HG03097 (cell line): ENCODE results near the gene TMEM144.
A peak's percentile ranks its signal among the peaks of the same experiment; 100 is the strongest.

ENCODE experiments used
- ATAC-seq: cut with Tn5 transposase; IDR thresholded peaks from one replicate; pipeline ENCODE4 v1.9.1; 2021; ENCODE audit not compliant: unreplicated experiment, low FRiP score

The TMEM144 gene

DNA sequence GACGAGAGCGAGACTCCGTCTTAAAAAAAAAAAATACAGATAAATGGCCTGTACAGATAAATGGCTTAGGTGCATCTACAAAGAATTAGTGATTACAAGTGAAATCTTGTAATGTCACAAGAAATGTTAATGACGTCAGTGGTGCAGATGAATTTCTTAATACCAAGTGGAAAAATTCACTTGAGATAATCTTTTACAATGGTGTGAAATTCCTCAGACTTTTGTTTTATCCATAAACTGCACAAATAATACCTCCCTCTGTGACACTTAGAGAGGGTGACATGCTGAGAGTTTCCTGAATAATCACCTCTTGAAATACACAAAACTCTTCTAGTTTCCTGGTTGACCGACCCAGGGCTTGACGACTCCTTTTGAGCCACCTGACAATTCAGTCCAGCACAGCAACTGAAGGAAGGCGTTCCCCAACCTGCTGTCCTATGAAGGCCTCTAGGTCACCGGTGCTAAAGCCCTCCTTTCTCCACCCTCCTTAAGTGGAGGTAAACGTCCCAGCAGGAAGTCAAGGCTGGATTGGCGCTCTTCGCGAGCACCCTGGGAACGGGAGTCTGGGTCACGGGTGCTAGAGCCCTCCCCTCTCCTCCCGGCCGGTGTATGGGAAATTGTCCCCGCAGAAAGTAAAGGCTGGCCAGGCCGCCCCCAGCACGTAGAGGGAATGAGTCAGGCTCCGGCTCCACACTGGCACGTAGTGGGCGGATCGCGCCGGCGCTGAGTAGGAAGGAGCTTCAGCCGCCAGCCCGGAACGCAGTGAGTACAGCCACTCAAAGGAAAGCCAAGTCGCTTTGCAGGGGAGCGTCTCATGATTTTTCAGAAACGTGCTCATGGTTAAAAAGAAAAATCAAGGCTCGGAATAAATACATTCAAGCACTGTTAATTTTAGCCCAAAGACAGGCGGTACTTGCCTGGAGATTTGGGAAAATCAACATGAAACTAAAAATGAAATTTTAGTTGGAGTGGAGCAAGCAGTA is at the start of gene TMEM144:
Gene TMEM144 (plus strand): TSS at position 662 of the 983 bp plus-strand sequence. CDS start 2,182 bp downstream, outside the sequence.
- peak; percentile 89 for ATAC-seq

DNA sequence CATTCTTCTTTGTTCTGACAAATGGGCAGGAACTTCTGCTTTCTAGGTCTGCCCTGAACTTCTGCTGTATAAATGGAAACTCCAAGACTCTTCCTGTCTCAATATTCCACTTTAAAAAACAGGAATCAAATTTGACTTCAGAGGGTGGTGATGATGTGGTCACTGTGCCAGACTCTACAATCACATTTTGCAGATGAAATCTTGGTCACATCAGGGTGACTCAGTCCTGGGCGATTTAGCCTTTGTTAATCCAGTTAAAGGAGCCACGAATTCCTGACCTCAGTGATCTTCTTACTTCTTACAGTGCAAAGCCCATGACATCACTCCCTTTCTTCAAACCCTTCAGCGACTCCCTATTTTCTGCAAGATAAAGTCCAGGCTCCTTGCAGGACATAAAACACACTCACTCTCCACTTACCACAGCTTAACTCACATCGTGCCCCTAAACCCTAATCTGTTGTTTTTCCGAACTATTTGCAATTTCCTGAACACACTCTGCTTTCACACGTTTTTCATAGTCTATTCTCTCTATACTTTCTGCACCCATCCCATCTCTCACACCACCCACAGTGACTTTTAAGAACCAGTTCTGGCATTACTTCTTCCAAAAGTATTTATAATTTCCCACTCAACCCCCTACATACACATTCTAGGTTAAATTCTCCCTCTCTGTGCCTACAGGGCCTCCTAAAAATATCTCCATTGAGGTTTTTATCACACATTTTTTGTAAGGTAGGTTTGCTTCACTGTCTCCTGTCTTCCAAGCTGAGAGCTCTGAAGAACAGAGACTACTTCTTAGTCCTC is 48.5 kb upstream of the TMEM144 start:
- no peak for ATAC-seq

DNA sequence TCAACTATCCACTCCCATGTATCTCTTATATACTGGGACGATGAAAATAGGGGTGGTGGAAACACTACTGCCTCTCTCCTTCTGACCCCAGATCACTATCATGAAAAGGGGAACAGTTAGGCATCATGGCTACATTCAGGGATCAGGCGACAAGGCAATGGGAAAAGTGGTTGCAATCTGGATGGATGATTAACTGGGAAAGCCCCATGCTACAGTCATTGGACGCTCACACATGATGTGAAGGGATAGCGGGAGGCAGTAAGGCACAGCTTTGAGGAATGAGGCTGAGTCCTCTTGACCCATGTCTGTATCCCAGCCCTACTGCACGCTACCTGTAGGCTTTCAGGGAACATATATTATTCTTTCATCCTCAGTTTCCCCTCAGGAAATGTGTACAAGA is 47.7 kb upstream of the TMEM144 start:
- no peak for ATAC-seq

DNA sequence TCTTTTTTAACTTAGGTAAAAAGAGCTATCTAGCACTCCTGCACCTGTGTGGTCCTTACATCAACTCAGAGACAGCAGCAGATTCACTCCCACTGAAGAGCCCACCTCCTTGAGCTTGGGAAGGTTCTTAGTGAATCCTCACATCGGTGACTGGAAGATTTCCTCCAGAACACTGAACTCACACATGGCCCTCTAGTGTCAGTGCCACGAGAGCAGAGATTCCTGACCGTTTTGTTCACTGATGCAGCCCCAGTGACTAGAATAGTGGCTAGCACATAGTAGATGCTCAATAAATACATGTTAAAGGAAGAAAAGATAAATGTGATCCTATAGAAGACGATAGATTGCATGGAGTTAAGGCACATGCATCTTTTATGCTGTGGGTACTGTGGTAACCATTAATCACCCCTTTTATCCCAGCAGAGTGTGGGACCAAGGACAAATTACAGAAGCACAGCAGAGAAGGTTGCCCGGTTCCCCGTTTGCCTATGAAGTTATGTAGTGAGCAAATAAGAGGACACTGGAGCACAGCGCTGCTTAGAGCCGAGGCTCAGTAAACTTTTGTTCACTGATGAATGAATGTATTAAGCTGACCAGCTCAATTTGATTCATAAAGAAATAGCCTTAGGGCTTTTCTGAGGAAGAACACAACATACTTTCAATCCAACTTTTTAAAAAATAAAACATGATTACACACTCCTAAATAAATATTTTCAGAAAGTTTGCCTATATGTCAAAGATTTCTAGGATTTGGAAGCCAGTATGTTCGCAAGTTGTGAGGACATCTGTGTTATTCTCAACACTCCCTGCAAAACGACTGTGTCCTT is 46.1 kb upstream of the TMEM144 start:
- ATAC-seq = no peak

DNA sequence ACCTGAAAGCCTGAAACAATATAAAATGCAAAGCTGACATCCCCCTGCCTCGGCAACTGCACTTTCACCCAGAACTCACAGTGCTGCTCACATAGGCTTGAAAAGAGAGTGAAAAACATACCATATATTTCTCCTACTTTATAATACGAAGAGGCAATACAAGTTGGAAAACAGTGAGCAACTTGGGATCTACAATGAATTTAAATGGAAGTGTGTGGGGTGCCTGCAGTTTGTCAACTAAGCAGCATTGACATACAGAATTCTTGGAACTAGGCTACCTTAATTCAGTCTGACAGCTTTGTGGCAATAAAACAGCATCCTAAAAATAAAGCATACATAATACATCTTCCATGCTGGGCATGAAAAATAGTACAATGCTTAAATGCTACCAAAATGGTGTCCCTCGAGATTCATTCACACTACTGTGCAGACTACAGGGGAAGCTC is 45.5 kb upstream of the TMEM144 start:
- no peak for ATAC-seq

DNA sequence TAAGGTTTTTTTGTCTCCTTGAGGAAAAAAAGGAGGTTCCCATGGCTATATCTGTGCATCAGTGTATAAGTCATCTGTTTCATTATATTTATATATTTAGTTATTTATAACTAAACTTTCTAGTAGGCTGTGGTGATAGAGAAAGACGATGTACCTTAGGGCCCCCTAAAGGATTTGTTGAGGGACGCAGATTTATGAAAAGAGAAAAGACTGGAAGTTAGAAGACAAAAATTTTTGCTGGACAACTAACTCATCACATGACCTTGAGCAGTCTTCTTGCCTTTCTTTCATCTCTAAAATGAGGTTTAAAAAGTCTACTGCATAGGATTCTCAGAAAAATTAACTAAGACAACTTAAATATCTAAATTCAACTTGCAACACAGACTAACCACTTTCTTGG is 43.6 kb upstream of the TMEM144 start:
- ATAC-seq = no peak

DNA sequence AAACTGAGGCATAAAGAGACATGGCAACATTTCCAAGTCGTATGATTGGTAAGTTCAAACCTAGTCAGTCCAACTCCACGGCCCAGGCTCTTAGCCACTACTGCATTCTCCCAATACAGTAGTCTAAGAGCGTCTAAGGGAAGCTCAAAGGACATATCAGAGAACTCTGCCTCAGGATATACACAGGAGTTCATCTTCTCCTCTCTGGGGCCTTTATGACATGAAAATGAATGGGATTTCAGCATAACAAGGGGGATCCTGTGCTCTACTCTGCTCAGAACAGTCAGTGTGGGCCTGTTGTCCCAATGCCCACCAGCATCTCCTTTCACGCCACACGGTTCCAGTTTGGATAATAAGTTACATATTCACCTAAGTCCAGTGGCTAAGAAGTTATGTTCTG is 41.7 kb upstream of the TMEM144 start:
- ATAC-seq = no peak

DNA sequence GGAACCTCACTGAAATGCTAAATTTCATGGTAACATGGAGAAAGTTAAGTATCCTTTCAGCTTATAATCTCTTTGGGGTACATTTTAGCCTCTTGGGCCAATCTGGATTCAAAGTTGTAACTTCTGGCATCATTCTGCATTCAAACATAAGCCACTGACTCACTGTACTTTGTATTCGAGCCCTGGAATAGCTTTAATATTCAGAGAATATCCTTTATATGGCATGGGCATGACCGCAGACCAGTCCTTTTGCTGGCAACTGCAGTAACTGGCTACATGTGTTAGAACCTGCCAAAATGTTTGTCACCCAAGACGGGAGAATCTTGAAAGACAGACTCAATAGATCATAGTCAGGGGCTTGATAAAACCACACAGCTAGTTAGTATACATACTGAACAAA is 40.8 kb upstream of the TMEM144 start:
- no peak for ATAC-seq

DNA sequence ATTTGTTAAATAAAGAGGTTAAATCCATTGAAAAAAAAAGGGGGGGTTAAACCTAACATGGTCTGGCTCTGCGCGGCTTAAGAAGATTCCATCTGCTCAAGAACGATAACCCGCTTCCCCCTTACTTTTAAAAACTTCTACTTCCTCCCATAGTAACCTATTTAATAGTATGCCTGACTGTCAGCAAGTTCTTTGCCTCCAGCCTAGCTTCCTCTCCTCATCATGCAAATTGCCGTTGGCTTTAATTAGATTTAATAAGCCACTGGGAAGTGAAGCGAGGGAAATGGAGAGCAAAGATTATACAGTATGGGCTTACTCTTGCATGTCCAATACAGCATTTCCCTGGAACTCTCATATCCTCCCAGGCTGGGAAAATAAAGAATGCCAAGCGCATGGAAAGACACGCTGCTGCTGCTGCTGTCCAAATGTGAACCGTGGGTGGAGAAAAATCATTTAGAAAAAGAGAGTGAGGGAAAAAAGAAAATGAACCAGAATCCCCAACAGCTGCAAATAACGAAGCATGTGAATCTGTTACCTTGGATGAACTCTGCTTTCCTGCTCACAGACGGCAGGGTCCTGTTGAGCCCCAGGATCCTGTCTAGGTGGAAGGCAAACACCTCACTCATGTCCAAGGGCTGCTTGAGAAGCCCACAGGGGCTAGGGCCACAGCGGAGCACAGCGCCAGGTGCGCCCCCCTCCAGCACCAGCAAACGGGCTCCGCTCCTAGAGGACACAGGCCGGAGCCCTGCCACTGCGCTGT is 40.2 kb upstream of the TMEM144 start:
- ATAC-seq = no peak

DNA sequence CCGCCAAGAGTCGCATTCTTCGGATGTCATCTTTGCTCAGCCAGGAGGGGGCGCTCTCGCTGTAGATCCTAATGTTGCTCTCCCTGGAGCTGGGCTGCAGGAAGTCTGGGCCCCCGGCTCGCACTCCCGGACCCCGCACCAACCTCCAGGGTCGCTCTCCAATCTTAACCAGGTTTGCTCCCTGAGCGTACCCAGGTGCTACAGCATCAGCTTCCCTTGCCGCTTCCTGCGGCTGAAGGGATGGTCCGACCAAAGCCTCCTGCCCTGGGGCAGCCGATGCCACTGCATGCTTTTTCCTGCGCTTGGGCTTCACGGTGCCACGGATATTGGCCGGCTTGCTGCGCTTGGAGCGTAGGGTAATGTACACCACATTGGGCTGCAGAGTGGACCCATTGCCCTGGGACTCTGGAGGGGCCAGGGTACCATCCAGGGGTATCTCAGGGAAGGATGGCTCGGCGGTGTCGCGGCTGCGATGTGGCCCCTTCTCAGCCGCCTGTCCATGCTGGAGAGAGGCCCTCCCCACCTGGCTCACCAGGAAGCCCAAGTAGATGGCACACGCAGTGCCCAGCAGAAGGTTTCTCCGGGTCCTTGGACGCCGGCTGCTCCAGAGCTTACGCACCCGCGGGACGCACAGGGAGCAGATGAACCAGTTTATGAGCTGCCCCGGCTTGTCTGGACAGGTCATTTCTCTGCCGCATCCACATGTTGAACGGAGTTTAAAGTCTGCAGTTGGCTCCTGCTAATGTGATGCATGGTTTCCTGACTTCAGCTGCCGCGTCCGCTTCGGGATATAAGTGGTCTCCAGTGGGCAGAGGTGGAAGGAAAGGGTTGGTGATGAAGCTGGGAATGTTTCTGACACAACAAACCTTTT is 39.4 kb upstream of the TMEM144 start:
- no peak for ATAC-seq

DNA sequence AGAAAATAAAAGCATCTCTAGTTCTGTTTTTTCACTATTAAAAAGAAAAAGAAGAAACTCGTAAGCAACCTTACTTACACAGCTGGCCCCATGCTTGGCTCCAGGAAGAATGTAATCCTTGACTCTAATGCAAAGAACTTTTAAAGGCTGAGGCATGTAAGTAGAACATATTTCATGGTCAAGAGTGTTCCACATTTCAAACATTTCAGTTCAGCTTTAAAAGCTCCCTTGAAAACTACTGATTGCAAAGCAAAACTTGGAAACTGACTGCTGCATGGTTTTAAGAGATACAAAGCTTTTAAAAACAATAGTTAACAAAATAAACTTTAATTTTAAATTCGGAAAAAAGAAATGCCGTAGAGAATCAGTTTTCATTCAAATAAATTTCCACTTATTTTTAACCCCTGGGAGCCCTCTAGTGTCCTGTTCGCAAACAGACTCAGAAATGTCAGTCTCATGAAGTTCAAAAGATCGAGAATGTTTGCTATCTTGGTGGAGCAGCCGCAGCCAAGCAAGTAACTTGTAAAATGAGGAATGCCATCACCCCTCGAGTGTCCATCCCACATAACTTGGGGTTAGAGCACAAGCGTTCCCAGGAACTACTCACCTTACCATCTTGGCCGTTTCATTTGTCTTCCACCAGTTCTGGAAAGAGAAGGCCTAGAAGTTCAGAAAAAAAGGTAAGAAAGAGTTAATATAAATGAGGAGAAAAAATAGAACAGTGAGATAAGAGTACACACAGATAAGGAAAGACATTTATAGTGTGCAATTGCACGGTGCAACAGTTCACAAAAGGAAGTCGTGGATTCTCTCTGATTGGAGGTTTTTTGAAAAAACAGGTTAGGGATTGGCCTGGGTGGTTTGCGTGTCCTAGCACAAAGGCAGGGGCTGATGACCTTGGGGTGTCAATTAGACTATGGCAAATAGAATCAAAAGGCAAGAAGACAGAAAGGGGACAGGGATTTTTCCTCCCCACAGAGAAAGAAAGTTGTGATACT is 37.7 kb upstream of the TMEM144 start, which contains the start of gene GASK1B:
Gene GASK1B (minus strand): TSS at position 765 of the 998 bp plus-strand sequence. CDS start 1,650 bp downstream, outside the sequence.
- no peak for ATAC-seq

DNA sequence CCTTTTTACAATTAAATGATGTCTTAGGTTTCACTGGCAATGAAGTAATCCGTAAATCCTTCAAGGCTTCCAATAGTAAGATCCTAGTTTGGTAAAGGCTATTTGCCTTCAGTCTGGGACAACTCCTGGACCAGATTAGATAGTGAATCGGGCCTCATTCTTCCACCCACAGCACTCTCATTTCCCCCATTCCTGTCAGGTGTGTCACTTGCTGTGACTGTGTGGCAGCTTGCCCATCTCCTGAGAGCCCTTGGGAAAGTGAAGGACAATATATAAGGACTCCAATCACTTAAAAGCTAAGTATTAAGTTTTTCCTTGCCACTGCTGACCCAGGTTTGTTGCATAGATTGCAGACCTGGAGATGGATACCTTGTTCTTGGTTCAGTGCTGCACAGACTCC is 34.2 kb upstream of the TMEM144 start:
- no peak for ATAC-seq

DNA sequence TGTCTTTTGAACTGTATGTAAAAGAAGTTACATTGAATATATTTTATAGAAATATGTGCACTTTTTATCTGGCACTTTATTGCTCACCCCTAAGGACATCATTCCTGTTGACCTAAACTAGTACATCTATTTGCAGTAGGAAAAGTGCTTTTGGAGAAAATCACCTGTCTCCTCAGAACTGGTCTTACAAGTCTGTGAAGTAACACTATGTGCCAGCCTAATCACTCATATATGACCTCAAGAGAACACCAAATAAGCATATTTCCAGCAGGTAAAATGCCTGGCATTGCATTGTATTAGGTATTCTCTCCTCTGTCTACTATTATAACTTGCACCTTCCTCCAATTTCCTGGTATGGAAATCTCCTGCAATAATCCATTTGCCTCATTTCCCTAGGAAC is 33.5 kb upstream of the TMEM144 start:
- no peak for ATAC-seq

DNA sequence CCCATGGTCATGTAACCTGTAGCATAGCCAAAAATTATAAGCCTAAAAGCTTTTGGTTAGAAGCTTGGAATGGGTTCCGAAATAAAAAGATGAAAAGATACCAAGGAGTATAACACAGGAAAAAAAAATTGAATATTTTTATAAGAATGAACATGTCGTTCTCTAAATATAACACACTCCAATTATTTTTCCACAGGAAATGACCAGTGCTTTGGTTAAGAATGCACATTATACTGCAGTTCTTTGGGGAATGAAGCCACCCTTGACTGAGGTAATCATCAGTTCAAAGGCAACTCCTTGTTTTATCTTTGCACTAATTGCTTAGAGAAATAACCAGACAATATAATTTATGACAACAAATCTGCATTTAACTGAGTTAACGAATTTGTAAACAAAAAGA is 30.8 kb upstream of the TMEM144 start:
- no peak for ATAC-seq

DNA sequence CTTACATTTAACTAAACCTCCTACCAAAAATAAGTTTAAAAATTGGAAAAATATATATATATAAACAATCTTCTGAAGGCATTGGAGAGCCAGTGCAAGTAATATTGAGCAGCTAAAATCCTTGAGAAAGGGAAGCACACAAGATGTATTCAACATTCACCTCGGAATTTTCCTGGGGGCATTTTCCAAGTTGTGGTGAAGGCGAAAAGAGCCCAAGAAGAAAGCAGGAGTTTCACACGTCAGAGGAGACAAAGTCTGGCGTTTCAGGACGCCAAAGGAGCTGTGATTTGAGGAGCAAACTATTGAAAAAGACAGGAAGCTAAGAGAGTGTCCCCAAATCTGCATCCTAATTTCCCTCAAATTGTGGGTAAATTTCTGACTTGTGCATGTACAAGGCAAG is 28.4 kb upstream of the TMEM144 start:
- ATAC-seq = no peak

DNA sequence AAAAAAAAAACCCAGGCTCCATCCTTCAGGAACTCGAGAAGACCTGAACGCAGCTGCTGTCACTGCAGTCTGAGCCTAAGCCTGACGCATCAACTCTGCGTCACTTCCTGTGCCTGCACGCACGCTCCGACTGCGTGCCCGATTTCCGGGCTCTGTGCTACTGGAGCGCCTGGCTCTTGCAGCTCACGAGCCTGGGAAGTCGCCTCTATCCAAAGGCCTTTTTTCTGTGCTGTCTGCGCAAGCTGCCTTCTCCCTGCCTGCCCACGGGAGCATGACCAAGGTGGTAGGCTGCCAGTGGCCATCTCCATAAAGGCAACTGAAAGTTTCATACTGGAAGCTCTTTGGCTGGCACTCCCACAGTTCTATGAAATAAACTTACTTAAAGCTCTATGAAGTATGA is 27.6 kb upstream of the TMEM144 start:
- ATAC-seq = no peak

DNA sequence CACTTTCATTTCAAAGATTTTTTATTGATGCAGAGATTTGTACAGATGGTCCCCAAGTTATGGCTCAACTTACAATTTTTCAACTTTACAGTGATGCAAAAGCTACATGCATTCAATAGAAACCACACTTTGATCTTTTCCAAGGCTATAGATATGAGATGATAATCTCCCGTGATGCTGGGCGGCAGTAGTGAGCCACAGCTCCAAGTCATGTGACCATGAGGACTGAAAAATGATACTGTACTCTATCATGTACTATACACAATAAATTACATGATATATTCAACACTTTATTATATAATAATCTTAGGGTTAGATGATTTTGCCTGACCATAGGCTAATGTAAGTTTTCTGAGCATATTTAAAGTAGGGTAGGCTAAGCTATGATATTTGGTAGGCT is 23.5 kb upstream of the TMEM144 start:
- no peak for ATAC-seq

DNA sequence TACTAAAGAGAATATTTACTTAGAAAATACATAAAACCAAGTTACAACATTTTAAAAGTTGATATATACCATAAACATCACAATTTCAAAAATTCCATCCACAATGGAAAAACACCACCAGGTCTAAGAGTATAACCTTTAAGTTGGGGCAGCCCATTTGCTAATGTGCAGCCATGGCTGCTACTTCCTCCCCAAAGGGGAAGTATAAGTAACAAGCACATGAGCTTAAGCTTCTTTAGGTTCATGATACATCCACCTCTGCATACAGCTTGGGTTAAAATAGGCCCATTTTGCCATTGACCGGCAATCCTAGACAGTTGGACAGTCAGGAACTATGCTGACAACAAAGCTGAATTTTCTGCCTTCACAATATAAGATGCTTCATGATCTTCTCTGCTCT is 20.9 kb upstream of the TMEM144 start:
- ATAC-seq = no peak
